ENCODE measurements around the gene OFD1.
"Not testable (repeated sequence)": the region's sequence is repeated elsewhere in the genome, so short reads cannot be mapped to it uniquely, and the experiment has no call there.

The OFD1 gene

DNA sequence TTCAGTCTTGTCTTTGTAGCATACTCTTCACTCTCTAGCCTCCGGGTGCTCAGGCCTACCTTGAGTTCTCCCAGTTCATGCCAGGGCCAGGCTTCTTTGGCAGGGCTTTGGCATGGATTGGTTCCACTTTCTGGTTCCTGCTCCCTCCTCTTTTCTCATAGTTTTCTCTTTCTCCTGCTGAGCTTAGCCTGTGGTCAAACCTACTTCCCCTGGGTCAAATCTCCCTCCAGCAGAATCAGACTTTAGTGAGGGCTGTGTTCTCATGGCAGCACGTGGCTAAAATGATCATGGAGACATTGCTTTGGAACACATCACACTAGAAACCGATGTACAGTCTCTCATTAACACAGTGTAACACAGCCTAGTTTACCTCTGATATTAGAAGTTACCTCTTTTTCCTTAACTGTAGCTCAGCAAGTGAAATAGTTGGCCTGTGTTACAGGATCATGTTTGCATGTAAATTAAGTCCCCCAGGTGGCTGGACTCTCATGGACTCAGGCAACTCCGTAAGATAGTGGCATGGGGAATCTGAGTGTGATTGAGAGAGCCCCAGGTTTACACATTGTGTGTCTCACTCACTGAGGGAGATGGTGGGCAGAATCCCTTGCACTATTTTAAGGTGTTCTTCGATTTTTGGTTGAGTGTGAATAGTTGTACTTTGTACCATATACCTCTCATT is 32.3 kb upstream of the OFD1 start:
- DNase-seq: no peak

DNA sequence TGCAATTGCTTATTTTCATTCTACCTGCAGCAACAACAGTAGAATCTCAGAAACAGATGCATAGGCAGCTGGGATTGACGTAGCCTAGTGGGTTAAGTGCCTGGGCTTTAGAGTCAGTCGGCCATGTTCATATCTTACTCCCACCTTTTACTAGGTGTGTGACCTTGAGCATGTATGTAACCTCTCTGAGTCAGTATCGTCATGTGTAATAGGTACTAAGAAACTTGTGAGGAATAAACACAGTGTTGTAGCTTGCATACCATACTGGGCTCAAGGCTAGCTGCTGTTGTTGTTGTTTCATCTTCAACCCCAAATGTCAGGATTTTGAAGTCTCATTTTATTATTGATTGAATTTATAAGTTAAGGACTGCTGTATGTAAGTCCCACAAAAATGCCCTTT is 31.4 kb upstream of the OFD1 start:
- DNase-seq: no peak

DNA sequence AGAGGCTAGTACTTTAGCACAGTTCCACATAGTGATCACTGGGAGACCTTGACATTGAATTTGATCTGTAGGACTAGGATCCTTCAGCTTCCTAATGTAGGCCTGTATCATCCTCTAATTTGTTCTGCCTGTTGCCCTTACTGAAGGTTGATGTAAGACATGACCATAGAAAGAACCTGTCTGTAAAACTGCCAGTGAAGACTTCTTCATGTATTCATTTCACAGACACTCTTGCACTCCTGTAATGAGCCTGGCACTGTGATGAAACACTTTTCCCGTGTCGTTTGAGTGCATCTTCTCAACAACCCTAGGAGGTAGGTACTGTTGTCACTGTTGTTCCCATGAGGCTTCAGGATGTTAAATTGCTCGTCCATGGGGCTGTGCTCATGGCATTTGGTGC is 31.0 kb upstream of the OFD1 start:
- DNase-seq: no peak

DNA sequence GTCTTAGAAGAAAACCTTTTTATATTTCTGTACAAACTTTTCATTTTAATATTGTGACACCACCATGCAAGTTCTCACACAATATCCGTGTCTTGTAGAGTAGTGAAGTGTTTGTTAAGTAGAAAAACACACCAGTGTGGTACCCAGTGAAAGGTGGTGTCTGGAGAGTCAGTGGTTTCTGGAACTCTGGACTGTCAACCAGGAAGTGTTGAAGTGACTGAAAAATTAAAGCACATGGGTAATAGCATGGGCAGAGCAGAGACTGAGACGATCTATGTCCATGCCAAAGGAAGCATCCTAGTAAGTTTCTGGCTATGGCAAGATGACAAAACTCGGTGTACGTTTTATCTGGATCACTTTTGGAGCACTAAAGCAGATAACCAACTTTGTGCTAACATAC is 23.4 kb upstream of the OFD1 start:
- DNase-seq: no peak

DNA sequence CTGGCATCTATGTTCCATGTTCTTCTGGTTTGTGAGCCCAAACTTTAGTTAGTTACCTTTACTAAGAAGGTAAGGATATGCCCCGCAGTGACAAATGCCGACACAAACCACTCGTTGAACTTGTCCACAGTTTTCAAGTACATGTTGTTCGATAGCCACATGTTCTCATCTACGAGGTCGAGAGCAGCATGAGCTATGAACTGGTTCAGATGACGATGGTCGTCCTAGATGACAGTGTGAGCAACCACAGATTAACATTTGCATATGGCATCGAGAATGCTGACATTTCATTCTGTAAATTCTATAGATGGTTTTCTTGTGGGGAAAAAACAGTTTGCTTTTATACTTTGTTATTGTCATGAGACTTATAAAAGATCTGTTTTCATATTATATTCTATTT is 18.1 kb upstream of the OFD1 start:
- no peak for DNase-seq

DNA sequence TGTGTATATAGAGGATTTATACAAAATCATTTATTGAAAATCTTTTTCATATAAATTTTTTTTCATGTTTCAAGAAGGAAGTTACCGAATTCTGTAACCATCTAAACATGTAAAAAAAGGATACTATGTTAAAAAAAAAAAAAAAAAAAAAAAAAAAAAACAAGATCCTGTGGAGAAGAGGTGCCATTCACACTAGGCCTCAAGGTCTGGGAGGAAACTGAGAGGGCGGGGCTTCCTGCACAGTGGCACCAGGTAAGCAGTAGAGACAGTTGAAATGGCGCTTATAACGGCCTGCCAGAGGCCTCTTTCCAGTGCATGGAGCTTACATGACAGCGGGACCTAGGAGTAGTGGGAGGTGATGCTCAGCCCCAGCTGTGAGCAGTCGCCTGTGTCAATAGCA is 17.6 kb upstream of the OFD1 start:
- no peak for DNase-seq

DNA sequence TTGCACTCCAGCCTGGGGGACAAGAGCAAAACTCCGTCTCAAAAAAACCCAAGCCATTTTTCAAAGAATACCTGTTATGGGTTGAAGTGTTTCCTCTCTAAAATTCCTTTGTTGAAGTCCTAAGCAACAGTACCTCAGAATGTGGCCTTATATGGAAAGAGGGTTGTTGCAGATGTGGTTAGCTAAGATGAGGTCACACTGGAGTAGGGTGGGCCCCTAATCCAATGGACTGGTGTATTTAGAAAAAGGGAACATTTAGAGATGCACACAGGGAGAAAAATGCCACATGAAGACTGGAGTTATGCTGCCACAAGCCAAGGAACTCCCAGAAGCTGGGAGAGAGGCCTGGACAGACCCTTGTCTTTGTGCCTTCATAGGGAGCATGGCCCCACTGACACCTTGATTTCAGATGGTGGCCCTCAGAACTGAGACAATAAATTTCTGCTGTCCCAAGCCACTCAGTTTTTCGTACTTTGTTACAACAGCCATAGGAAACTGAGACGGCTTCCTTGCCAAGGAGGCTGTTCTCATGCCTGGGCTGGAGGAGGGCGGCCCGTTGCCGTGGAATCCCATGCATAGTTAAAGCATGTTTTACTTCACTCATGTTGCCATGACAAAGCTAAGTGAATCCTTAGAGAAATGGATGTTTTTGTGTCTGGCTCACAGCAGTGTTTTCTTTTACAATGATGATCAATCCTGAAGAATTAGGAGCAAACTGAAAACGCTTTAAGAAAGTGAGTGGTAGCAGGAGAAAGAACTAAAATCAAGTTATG is 16.7 kb upstream of the OFD1 start:
- no peak for DNase-seq

DNA sequence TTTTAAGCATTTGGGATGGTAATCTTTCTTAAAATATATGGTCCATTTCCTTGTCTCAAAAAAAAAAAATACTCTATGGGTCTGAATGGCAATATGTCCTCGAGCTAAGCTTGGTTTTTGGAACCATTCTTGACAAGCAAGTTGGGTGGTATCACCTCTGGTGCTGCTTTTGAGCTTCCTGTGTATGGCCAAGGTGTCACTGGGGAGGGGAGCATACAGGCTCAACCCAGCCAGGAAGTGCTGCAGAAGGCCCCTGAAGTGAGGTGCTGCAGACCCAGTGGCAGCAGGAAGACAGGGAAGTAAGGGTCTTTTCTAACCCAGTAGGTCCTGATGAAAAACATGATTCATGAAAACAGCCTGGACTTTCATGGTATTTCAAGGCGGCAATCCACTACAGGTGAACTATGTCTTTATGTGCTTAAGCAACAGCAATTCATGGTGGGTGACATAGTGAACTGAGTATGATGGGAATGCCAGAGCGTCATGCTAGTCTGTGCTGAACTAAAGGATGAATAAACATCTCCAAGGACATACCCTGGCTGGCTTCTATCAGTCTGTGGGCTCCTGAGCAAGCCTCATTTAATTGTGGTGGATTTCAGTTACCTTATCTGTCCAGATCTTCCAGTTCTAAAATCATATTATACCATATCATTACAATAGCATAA is 15.2 kb upstream of the OFD1 start:
- no peak for DNase-seq

DNA sequence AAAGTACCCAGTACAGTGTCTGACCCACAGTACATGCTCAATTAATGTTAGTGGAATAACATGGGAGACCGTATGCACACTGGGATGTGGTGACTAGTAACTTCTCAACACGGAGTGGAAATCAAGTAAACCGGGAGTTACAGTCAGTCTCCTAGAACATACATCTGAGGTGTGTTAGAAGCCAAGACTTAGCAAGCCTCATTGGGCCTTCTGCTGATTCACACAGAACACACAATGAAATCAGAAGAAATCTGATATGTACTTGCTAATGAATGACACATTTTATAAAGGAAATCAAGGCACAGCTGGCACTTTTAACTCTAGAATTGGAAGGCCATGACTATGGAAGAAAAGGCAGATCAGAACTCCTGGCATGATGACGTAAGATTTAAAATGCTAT is 13.2 kb upstream of the OFD1 start:
- no peak for DNase-seq

DNA sequence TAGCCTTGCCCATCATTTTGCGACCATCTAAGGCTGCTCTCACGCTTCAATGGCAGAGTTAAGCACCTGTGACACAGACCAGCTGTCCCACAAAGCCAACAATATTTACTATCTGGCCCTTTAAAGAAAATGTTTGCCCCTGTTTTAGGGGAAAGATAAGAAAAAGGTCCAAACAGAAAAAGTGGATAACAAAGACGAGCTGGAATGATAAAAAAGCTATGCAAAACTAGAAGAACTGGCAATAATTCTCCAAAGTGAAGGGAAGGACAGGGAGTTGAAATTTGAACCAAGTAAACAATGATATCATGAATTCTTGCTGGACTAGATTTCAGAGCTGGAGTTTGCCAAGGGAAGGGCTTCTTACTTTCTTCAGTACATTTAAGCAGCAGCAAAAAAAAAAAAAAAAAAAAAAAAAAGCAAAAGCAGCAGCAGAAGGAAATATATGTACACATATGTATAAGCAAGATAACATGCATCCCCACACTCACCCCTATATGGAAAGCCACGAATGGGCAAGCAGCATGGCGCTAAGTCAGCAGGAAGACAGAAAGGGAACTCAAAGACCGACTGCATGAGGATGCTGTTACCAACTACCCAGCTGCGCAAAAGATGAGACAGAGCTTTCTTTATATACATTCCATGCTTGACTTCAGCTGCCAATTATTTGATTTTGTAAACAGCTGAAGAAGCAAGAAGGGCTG is 12.6 kb upstream of the OFD1 start:
- no peak for DNase-seq

DNA sequence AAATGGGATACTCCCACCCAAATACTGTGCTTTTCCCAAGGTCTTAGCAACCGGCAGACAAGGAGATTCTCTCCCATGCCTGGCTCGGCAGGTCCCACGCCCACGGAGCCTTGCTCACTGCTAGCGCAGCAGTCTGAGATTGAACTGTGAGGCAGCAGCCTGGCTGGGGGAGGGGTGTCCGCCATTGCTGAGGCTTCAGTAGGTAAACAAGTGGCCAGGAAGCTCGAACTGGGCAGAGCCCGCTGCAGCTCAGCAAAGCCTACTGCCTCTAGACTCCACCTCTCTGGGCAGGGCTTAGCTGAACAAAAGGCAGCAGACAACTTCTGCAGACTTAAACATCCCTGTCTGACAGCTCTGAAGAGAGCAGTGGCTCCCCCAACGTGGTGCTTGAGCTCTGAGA is 9.7 kb upstream of the OFD1 start:
- not testable (repeated sequence) for DNase-seq

DNA sequence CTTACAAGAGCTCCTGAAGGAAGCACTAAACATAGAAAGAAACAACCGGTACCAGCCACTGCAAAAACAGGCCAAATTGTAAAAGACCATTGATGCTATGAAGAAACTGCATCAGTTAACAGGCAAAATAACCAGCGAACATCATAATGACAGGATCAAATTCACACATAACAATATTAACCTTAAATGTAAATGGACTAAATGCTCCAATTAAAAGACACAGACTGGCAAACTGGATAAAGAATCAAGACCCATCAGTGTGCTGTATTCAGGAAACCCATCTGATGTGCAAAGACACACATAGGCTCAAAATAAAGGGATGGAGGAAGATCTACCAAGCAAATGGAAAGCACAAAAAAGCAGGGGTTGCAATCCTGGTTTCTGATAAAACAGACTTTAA is 8.0 kb upstream of the OFD1 start:
- not testable (repeated sequence) for DNase-seq

DNA sequence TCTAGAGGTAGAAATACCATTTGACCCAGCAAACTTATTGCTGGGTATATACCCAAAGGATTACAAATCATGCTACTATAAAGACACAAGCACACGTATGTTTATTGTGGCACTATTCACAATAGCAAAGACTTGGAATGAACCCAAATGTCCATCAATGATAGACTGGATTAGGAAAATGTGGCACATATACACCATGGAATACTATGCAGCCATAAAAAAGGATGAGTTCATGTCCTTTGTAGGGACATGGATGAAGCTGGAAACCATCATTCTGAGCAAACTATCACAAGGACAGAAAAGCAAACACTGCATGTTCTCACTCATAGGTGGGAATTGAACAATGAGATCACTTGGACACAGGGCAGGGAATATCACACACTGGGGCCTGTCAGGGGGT is 4.0 kb upstream of the OFD1 start:
- DNase-seq: not testable (repeated sequence)

DNA sequence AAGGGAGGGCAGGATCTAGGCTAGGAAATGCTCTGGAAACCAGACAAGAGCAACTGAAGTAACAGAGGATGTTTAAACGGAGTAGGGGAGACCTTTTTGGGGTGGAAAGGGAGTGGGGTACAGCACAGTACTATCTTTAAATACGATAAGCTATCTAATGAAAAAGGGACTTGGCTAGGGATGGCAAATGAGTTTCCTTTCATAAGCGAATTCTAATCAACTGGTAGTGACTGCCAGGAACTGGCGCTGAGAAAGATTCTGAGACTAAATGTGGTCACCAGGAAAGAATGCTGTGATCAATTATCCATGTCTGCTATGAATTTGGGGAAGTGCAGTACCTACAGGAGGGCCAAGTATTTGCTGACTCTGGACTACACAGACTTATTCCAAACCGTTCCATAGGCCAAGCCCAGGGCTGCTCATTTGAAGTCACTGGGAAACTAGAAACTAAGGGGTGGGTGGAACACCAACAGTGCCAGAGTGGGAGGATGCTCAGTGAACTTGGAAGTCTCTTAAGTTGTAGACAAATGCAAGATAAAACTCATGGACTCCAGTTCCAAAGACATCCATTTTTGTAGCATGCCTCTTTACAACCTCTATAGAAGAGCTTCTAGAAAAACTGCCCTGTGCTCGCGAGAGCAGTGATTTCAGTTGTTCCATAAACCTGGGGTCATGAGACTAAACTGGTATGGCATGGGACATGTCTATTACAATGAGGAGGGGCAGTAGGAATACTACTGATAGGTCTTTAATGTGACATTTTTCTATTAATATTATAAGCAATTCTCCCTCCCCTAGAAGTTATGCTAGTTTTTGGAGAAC is 2.1 kb upstream of the OFD1 start:
- no peak for DNase-seq

DNA sequence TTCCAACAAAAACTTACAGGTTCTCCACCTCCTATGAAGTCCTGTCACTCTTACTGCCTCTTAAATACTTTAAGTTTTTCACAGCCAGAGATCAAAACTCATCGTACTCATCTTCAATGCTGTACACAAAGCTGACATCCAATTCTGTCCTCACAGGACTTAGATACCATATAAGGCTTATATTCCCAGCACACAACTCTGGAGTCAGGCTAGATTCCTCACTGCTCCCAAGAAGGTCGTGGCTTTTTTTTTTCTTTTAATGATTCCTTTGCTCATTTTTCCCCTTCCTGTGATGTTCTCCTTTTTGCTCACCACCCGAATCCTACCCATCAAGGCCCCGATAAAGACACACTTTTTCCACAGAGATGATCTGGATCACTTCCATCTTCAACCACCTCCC is 1.0 kb upstream of the OFD1 start:
- DNase-seq: no peak

DNA sequence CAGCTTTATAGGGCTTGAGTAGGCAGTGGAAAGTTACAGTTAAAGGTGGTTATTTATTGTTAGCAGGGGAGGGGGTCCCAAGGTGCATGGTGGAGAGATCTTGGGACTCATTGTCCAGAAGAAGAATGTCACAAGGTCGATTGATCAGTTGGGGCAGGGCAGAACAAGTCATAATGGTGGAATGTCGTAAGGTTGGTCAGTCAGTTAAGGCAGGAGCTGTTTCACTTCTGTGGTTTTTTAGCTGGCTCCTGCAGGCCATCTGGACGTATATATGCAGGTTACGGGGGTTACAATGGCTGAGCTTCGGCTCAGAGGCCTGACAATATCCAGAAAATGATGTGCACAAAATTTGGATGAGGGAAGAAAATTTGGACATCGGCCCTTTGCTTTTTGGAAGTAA is 7.1 kb downstream of the OFD1 start:
- DNase-seq: no peak

DNA sequence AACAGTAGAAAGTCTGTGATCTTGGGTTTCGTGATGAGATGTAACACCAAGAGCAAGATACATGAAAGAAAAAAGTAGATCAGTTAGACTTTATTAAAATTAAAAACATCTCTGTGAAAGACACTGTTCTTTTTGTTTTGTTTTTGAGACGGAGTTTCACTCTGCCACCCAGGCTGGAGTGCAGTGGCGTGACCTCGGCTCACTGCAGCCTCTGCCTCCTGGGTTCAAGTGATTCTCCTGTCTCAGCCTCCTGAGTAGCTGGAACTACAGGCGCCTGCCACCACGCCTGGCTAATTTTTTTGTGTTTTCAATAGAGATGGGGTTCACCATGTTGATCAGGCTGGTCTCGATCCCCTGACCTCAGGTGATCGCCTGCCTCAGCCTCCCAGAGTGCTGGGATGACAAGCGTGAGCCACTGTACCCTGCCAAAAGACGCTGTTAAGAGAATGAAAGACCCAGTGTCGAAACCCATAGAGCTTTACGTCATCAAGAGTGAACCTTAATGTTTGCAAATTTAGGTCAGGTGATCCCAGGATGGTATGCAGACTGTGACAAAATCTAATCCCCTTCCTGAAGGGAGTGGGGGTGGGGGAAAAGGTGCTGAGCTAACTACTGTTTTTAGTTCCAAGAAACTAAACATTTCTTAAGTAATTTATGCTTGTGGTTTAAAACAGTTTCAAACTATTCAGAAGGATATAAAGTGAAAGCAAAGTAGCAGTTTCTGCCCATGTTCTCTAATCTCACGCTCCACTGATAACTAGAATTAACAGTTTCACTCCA is 8.0 kb downstream of the OFD1 start:
- no peak for DNase-seq

DNA sequence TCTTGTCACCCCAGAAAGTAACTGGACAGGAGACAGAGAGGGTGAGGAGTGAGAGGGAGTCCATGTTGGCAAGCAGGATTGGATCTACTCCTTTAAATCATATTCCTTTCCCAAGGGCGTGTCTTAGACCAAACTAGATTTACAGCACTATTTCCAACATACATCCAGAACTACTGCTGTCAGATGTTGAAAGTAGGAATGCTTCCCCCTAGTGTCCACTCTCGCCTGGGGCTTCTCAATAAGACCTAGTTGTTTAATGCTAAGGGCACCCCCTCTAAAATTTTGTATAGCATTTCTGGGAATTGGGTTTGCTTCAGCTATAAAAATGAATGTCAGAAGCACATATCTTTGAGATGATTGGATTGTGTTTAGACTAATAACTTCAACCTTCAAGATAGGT is 13.3 kb downstream of the OFD1 start:
- no peak for DNase-seq

DNA sequence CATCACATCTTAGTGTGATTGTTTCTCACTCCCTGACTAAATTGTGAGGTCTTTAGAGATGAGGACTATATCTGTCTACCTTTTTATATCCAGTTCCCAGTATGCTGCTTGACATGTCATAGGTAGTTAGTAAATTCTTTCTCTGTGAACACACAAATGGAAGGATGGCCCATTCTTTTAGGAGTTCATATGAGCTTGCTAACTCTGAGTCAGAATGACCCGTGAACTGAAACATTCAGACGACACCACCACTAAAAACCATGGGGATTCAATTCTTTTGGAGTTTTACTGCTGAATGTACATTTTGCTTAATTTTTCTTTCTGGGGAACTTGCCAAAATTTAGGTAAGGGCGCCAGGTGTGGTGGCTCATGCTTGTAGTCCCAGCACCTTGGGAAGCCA is 13.9 kb downstream of the OFD1 start:
- no peak for DNase-seq

DNA sequence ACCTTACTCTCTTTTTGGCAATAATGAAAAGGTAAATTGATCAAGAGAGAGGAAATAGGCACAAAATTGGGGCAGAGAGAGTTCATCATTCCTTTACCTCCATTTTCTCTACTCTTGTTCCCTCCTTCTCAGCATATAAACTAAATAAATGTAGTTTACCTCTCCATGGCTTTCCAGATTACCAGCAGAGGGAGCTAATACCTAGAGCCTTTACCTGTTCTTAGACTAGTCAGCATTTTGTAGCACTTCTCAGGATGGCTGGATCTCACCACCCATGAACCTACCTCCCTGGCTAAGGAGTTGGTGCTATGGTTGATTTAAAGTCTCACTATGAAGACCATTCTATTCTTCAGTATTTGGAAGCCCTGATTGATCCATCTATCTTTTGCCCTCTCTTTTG is 15.7 kb downstream of the OFD1 start:
- DNase-seq: no peak

DNA sequence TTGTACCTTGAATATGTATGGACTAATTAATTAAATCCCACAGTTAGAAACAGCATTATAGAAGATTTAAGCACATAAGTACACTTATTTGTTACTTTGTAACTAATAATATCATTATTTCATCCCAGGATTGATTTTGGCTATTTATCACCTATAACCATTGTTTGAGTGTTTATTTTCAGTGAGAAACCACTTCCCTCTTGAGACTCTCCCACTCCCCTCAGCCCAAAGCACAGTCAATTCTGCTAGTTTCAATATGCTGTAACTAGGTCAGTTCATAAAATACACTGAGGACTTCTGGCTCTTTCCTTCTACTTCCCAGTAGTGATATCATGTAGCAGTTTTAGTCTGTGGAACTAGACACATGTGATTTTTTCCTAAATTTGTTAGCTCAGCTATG is 16.3 kb downstream of the OFD1 start:
- DNase-seq: no peak

DNA sequence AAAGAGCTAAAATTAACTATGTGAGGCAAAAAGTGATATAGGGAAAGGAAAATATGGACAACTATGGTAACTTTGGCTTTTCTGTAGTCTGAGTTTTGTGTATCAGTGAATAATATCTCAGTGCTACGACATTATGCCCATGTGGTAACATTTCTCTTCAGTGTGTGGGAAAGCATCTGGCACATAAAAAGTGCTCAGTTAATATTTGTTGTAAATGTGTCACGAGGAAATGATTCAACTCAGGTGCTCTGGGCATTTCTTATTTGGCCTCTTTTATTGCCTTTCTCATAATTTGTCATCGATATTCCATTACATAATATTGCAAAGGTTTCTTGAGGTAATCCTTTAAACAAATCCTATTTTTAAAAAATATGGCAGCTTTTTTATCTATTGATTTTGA is 17.6 kb downstream of the OFD1 start:
- no peak for DNase-seq
